GM18858 (cell line): ENCODE results near the gene ARPC1B.
A peak's percentile ranks its signal among the peaks of the same experiment; 100 is the strongest.
"Not testable (repeated sequence)": the region's sequence is repeated elsewhere in the genome, so short reads cannot be mapped to it uniquely, and the experiment has no call there.

Experiments used
- ATAC-seq: cut with Tn5 transposase; IDR thresholded peaks from one replicate; pipeline ENCODE4 v1.9.1; 2021; ENCODE audit not compliant: unreplicated experiment

Gene ARPC1B

DNA sequence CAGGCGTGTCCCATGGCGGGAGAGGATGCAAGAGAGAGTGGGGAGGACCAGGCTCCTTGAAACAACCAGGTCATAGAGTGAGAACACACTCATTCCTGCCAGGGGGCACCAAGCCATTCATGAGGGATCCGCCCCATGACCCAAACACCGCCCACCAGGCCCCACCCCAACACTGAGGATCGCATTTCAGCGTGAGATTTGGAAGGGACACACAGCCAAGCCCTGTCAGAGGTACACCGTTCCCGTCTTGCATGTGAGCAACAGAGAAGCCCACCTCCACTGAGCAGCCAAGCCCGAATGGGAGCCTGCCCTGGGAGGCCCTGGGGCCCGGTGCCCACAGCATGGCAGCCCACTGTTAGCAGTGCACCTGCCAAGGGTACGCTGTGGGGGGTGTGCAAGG, 7.9 kb upstream of the ARPC1B start:
- ATAC-seq, result no peak

DNA sequence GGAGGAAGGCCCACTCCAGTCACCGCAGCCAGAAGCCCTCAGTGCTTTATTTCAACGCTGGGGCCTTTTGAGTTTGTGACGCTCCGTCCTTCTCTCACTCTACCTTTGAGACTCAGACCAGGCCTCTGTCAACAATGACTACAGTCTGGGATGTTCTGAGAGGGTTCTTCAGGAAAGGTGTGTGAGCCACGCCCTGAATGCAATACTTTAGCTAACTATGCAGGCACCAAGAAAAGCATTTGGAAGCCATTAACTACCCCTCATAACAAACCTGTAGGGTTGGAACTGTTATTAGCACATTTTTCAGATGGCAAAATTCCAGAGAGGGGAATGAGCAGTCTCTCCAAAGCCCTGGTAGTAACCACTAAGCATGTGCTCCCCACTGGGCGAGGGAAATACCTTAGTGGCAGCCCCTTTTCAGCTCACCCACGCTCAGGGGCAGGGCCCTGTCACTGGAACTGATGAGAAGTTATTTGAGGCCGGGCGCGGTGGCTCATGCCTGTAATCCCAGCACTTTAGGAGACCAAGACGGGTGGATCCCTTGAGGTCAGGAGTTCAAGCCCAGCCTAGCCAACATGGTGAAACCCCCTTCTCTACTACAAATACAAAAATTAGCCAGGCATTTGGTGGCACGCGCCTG, 5.7 kb upstream of the ARPC1B start:
- no peak for ATAC-seq

DNA sequence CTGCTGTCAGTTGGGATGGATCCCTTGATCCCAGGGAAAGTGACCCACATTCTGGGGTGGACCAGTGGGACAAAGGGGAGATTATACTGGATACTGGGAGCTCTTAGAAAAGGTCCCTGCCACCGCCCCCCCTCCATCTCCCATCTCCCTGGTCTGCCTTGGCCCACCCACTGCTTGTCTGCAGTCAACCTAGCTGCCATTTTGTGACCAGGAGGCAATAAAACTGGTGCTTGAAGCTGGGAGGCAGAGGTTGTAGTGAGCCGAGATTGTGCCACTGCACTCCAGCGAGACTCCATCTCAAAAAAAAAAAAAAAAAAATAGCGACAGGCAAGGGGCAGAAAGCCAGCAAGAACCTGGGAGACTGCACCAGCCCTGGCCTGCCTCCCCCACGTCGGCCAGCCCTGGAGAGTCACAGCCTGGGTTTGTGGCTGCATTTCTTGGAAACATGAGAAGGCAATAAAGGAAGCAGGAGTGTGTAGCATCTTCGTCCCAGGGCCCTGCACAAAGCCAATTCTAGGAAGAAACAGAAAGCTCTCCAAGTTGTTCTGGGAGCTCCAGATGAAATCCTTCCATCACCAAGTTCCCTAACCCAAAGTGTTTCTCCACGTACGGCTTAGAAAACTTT, 4.7 kb upstream of the ARPC1B start:
- no peak for ATAC-seq

DNA sequence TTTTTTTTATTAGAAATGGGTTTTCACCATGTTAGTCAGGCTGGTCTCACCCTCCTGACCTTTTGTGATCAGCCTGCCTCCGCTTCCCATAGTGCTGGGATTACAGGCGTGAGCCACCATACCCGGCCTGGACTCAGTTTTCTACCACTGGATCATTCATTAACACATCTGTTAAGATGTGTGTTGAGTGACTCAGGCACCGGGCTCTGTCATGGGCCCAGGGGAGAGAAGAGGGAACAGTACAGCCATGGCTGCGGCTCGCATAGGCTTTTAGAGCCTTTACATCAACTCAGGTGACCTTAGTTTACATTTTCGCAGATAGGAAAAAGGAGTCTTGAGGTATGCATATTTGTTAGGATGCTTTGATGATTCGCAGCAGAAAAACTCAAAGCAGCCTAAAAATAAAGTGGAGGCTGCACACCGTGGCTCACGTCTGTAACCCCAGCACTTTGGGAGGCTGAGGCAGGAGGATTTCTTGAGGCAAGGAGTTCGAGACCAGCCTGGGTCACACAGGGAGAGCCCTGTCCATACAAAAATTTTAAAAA, 3.1 kb upstream of the ARPC1B start:
- no peak for ATAC-seq

DNA sequence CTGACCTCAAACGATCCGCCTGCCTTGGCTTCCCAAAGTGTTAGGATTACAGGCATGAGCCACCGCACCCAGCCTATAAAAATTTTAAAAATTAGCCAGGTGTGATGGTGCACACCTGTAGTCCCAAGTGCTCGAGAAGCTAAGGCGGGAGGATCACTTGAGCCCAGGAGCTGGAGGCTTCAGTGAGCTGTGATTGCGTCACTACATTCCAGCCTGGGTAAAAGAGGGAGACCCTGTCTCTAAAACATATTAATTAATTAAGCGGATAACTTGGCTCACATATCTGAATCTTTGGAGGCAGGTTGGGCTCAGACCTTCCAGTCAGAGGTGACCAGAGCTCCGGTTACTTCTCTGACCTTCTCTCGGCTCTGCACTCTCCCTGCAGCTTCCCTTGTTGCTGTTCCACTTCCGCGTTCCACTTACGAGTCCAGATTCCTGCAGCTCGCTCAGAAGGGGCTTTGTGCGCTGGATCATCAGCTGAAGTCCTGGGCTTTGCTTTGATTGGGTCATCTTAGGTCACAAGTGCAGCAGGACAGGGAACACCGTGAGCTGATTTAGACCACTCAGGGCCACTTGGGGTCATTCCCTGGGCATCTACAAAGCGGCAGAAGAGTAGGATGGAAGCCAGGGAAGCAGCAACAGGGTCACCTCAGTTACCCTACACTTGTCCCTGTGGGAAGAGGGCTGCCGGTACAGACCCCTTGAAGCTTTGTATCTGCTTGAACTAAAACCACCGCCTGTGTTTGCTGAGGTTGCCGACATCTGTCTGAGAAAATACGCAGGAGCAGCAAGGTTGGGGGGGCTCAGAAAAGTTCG, 2.0 kb upstream of the ARPC1B start:
- no peak for ATAC-seq

DNA sequence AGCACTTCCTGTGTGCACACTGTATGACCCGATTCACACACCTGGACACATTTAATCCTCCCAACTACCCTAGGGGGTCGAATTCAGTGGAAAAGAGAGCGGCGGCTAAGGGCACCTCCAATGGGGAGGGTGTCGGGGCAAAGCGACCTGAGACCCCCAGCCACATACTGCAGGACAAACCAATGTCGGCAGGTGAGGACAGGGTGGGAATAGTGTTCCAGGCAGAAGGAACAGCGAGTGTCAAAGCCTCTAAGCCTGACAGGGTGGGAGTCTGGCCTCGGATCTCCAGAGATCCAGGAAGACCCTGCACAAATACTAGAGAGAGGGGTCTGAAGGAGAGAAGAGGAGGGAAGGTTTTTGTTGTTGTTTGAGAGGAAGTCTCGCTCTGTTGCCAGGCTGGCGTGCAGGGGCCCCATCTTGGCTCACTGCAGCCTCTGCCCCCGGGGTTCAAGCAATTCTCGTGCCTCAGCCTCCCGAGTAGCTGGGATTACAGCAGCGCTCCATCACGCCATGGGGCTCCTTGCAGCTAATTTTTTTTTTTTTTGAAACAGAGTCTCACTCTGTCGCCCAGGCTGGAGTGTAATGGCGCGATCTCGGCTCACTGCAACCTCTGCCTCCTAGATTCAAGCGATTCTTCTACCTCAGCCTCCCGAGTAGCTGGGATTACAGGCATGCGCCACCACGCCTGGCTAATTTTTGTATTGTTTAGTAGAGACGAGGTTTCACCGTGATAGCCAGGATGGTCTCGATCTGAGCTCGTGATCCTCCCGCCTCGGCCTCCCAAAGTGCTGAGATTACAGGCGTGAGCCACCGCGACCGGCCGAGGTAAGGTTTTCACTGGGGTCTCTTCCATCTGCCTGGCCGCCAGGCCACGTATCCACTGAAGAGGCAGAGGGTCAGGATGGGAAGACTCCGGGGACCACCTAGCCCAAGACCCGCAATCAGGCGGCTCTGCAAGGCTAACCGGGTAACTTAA, 1.2 kb upstream of the ARPC1B start:
- ATAC-seq, result no peak

DNA sequence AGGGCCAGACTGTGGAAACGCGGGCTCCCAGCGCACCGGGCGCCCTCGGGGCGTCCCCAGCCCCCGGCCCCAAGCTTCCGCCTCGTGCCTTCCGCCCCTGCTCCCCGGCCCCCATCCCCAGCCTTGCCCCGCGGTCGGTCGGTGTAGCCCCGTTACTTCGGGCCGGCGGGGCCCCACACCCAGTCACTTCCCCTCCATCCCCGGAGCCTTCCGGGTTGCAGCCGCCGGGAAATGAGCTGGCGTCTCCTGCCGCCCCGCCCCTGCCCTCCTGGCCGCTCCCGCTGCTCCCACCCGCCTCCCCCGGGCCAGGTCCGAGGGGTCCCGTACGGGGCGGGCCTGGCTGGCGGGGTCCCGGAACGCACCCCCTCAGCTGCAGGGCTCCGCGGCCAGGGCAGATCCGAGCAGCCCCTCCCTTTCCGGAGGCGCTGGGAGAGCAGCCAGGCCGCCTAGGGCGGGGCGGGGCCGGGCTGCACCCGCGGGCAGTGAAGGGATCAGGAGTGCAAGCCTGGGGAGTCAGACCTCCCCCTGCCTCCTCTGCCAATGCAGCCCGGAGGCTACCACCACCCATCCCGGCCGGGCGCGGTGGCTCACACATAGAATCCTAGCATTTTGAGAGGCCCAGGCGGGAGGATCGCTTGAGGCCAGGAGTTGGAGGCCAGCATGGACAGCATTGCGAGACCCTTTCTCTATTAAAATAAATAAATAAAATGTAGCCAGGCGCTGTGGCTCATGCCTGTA, 709 bp downstream of the ARPC1B start:
- ATAC-seq, result peak; percentile 27

DNA sequence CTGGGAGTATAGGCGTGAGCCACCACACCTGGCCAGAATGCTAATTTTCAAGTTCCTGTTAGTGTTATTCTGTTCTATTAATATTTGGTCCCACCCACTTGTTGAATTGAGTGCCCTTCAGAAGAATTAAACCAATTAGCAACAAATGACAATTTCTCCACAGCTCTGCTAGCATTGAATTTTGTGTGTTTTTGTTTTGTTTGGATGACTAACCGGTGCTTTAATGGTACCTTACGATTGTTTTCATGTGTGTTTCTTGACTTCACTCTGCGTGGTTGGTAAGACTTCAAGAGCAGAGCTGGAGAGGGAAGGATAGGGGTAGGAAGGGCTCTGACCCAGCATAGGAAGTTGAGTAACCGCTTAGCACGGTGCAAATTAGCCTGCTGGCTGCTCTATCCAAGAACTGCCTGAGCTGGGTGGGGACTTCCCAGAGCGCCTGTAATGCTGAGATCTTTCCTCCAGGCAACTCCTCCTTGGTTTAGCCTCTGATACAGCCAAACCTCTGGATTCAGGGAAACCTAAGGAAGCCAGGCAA, 4.6 kb downstream of the ARPC1B start:
- no peak for ATAC-seq

DNA sequence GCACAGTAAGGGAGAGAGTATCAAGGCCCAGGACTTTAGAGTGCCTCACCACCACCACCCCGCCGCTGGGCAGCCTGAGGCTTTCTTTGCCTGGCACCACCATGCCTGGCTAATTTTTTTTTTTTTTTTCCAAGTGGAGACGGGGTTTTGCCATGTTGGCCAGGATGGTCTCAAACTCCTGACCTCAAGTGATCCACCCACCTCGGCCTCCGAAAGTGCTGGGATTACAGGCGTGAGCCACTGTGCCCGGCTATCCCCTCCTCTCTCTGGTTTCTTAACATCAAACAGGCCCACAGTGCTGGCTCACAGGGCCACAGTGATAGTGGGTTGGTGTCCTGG, 5.1 kb downstream of the ARPC1B start:
- ATAC-seq, result not testable (repeated sequence)

DNA sequence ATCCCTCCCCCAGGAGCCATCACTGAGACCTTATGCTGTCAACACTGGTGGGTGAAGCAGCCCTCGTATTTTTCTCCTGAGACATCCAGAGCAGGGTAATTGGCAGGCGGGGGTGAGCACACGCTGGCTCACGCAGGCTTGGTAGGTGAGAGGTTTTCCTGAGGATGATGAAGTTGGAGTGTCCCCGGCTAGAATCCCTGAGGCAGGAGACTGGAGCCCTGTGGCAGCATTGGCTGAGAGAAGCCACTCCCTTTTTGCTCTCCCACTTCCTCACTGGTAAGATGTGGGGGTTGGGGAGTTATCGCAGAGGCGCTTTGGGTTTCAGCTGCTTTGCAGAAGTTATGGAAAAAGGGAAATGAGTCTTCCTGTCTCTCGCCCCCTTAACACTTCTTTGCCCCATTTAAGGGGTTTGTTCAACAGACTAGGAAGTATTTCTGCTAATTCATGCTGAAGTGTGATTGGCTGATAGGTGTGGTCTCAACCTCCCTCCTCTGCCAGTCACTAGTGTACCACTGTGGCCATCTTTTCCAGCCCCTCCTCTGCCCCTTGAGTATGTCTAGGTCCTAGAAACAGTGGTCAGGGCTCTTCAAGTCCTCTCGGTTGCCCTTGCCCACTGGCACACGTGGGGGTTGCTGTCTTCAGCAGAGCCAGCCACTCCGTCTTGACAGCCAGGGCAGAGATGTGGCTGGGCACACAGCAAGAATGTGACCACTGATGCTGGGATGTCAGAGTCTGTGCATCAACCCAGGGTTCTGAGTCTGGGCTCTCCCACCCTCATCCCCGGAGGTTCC, 5.7 kb downstream of the ARPC1B start:
- peak; percentile 37 for ATAC-seq

DNA sequence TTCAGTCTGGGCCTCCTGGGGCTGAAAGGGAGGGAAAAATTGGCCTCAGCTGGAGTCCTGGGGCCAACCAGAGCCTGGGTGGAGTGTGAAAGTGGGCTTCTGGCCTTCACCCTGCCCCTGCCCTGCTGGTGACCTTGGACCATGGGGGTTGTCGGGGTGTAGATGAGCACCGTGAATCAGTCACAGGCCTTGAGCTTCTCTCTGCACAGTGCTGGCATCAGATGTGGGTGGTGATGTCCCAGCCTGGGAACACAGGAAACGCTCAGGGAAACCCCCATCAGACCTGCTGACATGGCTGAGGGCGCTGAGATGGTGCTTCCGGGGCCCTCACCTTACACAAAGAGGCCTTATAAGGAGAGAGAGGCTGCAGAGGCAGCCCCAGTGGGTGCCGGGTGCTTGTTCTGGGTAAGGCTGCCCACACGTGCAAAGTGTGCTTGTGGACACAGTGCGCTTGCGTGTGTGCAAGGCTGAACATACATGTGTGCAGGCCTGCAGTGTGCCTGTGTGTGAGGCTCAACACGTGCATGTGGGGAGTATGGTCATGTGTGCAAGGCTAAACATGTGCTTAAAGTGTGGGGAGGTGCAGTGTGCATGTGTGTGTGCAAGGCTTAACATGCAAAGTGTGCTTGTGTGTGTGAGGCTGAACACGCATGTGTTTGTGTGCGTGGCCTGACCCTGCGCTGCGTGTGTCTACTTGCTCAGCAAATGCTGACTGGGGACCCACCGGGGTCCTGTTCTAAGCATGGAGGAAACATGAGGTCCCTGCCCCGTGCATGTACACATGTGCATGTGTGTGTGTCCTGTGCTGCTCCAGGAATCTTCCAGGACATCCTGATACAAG, 6.5 kb downstream of the ARPC1B start:
- peak; percentile 74 for ATAC-seq

DNA sequence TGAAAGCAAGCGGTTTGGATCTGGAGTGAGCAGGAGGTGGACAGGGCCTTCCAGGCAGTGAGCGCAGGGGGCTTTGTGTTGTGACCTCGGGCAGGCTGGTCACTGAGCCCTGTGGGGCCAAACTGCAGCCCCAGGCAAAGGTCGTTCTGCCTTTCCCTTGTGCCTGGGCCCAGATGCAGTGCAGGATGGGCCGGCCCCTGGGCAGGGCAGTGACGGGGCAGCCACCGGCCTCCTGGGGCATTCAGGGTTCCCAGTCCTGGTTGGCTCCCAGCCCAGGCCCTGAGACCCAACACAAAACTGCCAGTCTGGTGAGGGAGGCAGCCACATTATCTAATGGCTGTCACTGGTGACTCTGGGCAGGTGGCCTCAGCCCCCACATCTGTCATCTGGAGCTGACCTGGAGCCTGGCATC, 7.1 kb downstream of the ARPC1B start:
- no peak for ATAC-seq

DNA sequence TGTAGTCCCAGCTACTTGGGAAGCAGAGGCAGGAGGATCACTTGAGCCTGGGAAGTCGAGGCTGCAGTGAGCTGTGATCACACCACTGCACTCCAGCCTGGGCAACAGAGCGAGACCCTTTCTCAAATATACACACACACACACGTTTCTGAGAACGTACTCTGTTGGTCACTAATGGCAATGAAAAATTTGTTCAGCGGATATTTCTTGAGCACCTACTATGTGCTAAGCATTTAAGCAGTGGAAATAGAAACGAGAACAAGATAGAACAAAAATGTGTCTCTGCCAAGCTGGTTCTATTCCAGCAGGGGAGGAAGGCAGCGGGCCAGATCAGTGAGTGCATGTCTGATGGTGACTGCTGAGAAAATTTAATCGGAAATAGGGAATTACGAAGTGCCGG, 8.7 kb downstream of the ARPC1B start:
- no peak for ATAC-seq

DNA sequence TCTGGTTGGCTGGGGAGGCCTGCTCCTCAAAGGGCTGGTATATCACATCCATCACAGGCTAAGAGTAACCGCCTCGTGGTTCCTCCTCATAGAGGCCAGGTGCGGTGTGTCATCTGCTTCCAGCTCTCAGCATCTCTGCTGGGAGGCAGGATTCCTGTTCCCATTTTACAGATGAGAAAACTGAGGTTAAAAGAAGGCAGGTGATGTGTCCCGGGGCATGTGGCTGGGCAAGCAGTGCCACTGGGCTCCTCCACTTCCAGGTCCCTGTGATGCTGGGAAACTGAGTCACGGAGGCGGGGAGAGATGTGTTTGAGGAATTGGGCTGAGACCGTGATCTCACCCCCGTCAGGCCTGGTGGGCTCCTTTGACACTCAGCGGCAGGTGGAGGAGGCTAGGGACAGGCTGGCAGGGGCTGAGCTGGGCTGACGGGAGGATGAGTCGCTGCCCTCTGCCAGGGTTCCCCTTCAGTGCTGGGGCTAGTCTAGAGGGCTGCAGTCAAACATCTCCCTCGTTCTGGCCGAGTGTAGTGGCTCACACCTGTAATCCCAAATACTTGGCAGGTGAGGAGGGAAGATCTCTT, 9.4 kb downstream of the ARPC1B start:
- no peak for ATAC-seq

DNA sequence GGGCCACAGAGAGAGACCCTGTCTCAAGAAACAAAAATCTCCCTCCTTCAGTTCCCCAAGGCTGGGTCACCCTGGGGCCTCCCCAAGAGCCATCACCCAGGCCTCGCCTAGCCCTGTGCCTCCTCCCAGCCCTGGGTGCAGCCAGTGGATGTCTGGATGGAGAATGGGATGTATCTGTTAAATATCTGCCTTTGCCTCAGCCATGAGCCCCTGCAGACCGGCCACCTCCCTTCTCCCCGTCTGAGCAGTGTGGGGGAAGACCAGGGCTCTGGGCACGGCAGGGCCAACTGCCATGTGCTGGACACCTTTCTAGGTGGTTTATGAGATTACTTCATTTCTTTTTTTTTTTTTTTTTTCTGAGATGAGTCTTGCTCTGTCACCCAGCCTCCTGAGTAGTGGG, 10.0 kb downstream of the ARPC1B start:
- no peak for ATAC-seq

DNA sequence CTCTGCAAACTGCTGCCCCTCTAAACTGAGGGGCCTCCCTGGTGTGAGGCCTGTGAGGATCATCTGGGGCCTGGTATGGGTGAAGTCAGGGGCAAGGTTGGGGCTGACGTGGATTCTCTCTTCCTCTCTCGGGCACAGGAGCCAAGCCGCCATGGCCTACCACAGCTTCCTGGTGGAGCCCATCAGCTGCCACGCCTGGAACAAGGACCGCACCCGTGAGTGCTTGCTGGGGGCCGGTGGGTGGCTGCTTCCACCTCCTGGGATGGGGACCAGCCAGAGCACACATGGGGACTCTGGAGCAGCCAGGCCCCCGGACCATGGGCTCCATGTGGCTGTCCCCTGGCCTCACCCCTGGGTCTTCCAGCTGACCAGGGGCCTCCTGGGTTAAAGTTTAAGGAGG, 11.0 kb downstream of the ARPC1B start:
- ATAC-seq, result no peak

DNA sequence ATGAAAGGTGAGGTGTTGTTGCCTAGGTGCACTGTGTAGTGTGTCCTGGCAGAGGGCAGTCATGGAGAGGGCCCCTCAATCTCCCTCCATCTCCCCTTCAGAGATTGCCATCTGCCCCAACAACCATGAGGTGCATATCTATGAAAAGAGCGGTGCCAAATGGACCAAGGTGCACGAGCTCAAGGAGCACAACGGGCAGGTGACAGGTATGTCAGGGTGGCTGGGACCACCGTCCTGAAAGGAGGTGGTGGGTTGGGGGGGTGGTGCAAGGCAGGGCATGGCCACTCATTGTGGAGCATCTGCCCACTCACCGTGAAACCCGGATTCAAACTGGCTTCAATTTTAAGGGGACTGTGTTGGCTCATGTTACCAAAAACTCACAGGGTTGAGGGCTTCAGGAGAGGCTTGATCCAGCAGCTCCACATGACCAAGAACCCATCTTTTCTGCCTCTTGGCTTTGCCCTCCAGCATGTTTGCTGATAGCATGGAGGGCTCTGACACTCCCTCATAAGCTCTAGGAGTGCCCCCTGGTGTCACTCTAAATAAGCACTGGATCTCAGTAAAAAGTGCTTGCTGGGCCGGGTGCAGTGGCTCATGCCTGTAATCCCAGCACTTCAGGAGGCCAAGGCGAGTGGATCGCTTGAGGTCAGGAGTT, 12.2 kb downstream of the ARPC1B start:
- ATAC-seq, result no peak
